T-helper 1 cell treated with Interleukin-12 subunit alpha and Interleukin-12 subunit beta and Interleukin-4 antibody, amounts not matched to agents 30 ng/mL and 1 ng/mL, for 36 hours (primary cell): ENCODE measurements around the gene NUDT9. TPM values are rescaled to one million over a fixed set of nuclear protein-coding genes. Genes with fewer than 3 reads are reported as not detected.

Source experiments
- intact Hi-C: fragments of 100-400 bp; cut with micrococcal nuclease; formaldehyde crosslinking; loops from one replicate; pipeline ENCODE4 v1.15.1; 2024
- total RNA-seq: library from RNA; stranded (reverse); gene quantifications from 2 replicates; pipeline ENCODE4 v1.2.3, GENCODE V29; 2022

Gene NUDT9
- total RNA-seq, 1 donor from 2014 or later = 11.6 TPM

DNA sequence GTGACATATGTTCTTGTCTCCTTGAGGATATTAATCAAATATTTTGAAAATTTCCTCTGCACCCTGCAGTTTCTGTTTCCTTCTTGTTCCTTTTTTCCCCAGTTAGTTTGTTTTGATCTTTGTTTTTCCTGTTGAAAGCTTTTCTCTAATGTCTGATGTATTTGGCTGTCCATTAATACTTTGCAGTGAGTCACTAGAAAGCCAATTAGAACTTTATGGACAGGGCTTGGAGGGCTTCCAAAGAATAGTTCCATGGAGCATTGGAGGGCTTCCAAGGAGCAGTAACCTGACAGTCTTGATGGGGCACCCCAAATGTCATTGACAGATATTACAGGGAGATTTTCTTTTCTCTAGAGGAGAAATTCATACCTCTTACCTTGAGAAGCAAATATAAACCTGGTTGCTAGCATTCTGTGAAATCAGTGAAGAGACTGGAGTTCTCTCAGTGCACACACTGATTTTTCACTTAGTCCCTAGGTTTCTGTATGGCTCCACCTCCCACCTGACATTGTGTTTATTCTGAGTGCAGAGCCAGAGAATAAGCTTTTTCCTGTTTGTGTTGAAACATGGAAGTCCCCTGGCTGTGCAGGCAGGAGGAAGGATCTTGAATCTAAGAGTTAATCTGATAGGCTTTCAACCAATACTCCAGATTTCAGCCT lies 80.3 kb downstream of the NUDT9 start:
- intact Hi-C loops = no loop called here

DNA sequence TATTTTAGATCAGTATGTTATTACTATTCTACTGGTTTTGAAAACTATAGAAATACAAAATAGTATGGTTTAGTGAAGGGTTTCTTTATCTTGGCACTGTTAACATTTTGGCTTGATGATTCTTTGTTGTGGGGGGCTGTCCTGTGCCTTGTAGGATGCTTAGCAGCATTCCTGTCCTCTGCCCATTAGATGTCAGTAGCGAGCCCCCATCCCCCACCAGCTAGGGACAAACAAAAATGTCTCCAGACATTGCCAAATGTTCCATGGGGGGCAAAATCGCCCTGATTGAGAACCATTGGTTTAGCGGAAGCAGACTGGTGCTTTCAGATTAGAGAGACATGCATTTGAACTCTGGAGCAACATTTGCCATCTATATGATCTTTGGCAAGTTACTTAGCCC lies 83.5 kb downstream of the NUDT9 start:
- intact Hi-C loops = no loop called here

DNA sequence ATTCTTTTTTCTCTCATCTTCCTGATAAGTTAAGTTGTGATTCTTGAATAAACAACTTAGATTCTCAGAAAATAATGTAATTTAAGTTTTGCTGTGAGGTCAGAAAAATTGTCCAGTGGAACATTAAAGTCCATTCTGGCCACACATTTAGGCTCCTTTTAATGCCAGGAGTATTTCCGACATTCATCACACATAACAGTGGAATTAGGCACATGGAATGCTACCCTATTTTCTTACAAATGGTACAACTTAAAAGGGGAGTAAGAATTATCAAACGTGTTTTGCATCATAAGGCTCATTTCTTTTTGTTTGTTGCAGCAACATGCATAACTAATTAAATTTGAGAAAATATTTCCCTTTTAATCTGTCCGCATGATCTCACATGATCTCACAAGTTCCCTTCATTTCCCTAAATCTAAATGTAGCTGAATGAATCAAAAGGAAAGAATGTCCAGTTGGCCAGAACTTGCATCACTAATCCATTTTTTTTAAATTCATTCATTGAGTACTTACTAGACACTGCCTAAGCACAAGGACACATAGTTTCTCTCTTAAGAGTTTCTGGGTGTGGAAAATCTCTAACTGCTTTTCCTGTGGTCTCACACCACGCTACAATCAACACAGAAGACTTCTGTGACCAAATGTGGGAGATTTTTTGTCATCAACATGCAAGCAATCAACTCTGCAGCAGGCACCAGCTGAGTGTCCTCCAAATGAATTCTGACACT lies 84.8 kb downstream of the NUDT9 start:
- intact Hi-C loops = no loop called here

Other genes starting within 250 kb of the NUDT9 start
- 9.4 and 11.1 TPM in 2 replicates for gene KLHL8, start 202.0 kb upstream of the NUDT9 start, total RNA-seq
- 0.15 and 0.22 TPM in 2 replicates for gene HSD17B13, start 99.7 kb upstream of the NUDT9 start, total RNA-seq
- 22.2 and 24.6 TPM in 2 replicates for gene HSD17B11, start 31.4 kb upstream of the NUDT9 start, total RNA-seq
- gene SPARCL1, start 106.8 kb downstream of the NUDT9 start, total RNA-seq = not detected in 2 replicates
- gene DSPP, start 186.0 kb downstream of the NUDT9 start, total RNA-seq = not detected in 2 replicates
- not detected in 2 replicates for gene DMP1, start 227.7 kb downstream of the NUDT9 start, total RNA-seq